IMR-90 (cell line): Measurements from ENCODE around the gene TMEM245. TPM values are rescaled to one million over a fixed set of nuclear protein-coding genes. Genes with fewer than 3 reads are reported as not detected.

Source experiments
- ATAC-seq: fragments of 200-7000 bp; cut with Tn5 transposase; 2 replicates; pipeline ENCODE4 v1.9.1; 2020; ENCODE audit warnings: low read depth, mild to moderate bottlenecking, moderate library complexity
- BruUV-seq: library from RNA; stranded (reverse); fragments of 400-500 nt; replicated peaks from 2 replicates; lab custom pipeline; 2021; lab: Mats Ljungman, UMichigan
- CTCF ChIA-PET: fragments of 300-600 bp; formaldehyde crosslinking; extraction: SDS; loops from one replicate; lab custom pipeline; 2021; ENCODE audit warnings: antibody characterized with exemption; lab: Yijun Ruan, JAX
- POLR2A ChIA-PET: fragments of 300-600 bp; sonication (Branson Sonifier 250); formaldehyde crosslinking; loops from one replicate; lab custom pipeline; 2022; ENCODE audit warnings: antibody characterized with exemption; ENCODE audit not compliant: unreplicated experiment; lab: Charles Lee
- DNase-seq: peaks from one replicate; pipeline ENCODE4 v3.0.0; 2013
- H2AFZ ChIP-seq: replicated peaks from 2 replicates; pipeline ENCODE3; 2013; ENCODE audit warnings: low read length, mild to moderate bottlenecking; ENCODE audit not compliant: poor library complexity
- H2AK5ac ChIP-seq: 2 replicates; pipeline ENCODE4 v1.6.1; 2013; ENCODE audit warnings: low read depth, low read length, inconsistent platforms
- H2AK9ac ChIP-seq: replicated peaks from 2 replicates; pipeline ENCODE3; 2013; ENCODE audit warnings: mild to moderate bottlenecking, low read depth, low read length, moderate library complexity; ENCODE audit not compliant: poor library complexity
- H2BK120ac ChIP-seq: 2 replicates; pipeline ENCODE4 v1.6.1; 2013; ENCODE audit warnings: low read depth, low read length, inconsistent platforms
- H2BK15ac ChIP-seq: 3 replicates; pipeline ENCODE4 v1.6.1; 2013; ENCODE audit warnings: low read depth, low read length, inconsistent platforms
- H2BK20ac ChIP-seq: 2 replicates; pipeline ENCODE4 v1.6.1; 2013; ENCODE audit warnings: low read depth, mild to moderate bottlenecking, inconsistent platforms, low read length, moderate library complexity
- H2BK5ac ChIP-seq: 2 replicates; pipeline ENCODE4 v1.6.1; 2013; ENCODE audit warnings: mild to moderate bottlenecking, low read depth, low read length, inconsistent platforms; ENCODE audit not compliant: poor library complexity, severe bottlenecking
- H3K14ac ChIP-seq: replicated peaks from 2 replicates; pipeline ENCODE4 v1.6.1; 2013; ENCODE audit warnings: low read depth, low read length, inconsistent platforms
- H3K18ac ChIP-seq: 2 replicates; pipeline ENCODE4 v1.6.1; 2013; ENCODE audit warnings: low read depth, low read length, control low read depth
- H3K23ac ChIP-seq: 2 replicates; pipeline ENCODE4 v1.6.1; 2013; ENCODE audit warnings: low read depth, low read length, inconsistent platforms
- H3K27ac ChIP-seq: 2 replicates; pipeline ENCODE4 v1.5.1; 2013; ENCODE audit warnings: mild to moderate bottlenecking, control low read depth, low read length; ENCODE audit not compliant: insufficient read depth
- H3K27me3 ChIP-seq: 2 replicates; pipeline ENCODE4 v1.6.1; 2013; ENCODE audit warnings: low read length; ENCODE audit not compliant: control insufficient read depth, insufficient read depth
- H3K36me3 ChIP-seq: 2 replicates; pipeline ENCODE4 v1.6.1; 2013; ENCODE audit warnings: low read length, mixed read lengths; ENCODE audit not compliant: control insufficient read depth, insufficient read depth
- H3K4ac ChIP-seq: 2 replicates; pipeline ENCODE4 v1.6.1; 2013; ENCODE audit warnings: low read depth, low read length, inconsistent platforms
- H3K4me1 ChIP-seq: 2 replicates; pipeline ENCODE4 v1.6.1; 2013; ENCODE audit warnings: low read length, mixed read lengths; ENCODE audit not compliant: control insufficient read depth, insufficient read depth
- H3K4me2 ChIP-seq: 2 replicates; pipeline ENCODE4 v1.6.1; 2013; ENCODE audit warnings: low read depth, mild to moderate bottlenecking, control low read depth, low read length, moderate library complexity
- H3K4me3 ChIP-seq: 2 replicates; pipeline ENCODE4 v1.5.1; 2013; ENCODE audit warnings: low read depth, mild to moderate bottlenecking, control low read depth, low read length, moderate library complexity; ENCODE audit not compliant: insufficient read depth
- H3K56ac ChIP-seq: 2 replicates; pipeline ENCODE4 v1.6.1; 2013; ENCODE audit warnings: low read length, inconsistent platforms; ENCODE audit not compliant: insufficient read depth; ENCODE audit errors: extremely low read depth
- H3K79me1 ChIP-seq, 2 experiments: 2 replicates each; pipeline ENCODE4 v1.6.1; 2013; ENCODE audit warnings: low read length in 2 of 2, inconsistent platforms in 1 of 2, low read depth in 1 of 2
- H3K9ac ChIP-seq: 2 replicates; pipeline ENCODE4 v1.6.1; 2013; ENCODE audit warnings: low read depth, low read length, control low read depth
- H3K9me1 ChIP-seq: 2 replicates; pipeline ENCODE4 v1.6.1; 2013; ENCODE audit warnings: low read length, inconsistent platforms; ENCODE audit not compliant: insufficient read depth
- H3K9me3 ChIP-seq: 2 replicates; pipeline ENCODE4 v1.6.1; 2013; ENCODE audit warnings: low read length; ENCODE audit not compliant: control insufficient read depth, insufficient read depth
- H4K20me1 ChIP-seq: 2 replicates; pipeline ENCODE4 v1.6.1; 2013; ENCODE audit warnings: low read length, inconsistent platforms; ENCODE audit not compliant: insufficient read depth
- H4K5ac ChIP-seq: 2 replicates; pipeline ENCODE4 v1.6.1; 2013; ENCODE audit warnings: mild to moderate bottlenecking, low read depth, low read length, control low read depth
- H4K8ac ChIP-seq, 2 experiments: 2 replicates each; pipeline ENCODE4 v1.6.1; 2013; ENCODE audit warnings: low read depth in 2 of 2, low read length in 2 of 2, control low read depth in 1 of 2, inconsistent platforms in 1 of 2
- H4K91ac ChIP-seq: 2 replicates; pipeline ENCODE4 v1.6.1; 2013; ENCODE audit warnings: low read depth, low read length, inconsistent platforms; ENCODE audit not compliant: insufficient read depth
- CEBPB ChIP-seq: IDR thresholded peaks from 2 replicates; pipeline ENCODE4 v1.6.1; 2012; ENCODE audit warnings: low read depth, low read length, improper control_type of control experiment
- CHD1 ChIP-seq: IDR thresholded peaks from 2 replicates; pipeline ENCODE4 v1.6.1; 2012; ENCODE audit warnings: low read depth, low read length, improper control_type of control experiment
- MAFK ChIP-seq: IDR thresholded peaks from 2 replicates; pipeline ENCODE4 v1.6.1; 2012; ENCODE audit warnings: low read depth, low read length, improper control_type of control experiment
- NFE2L2 ChIP-seq: fragments of 150-350 bp; IDR thresholded peaks from 2 replicates; pipeline ENCODE4 v1.6.1; 2016; ENCODE audit warnings: low read depth, mild to moderate bottlenecking, low read length
- POLR2A ChIP-seq: IDR thresholded peaks from 2 replicates; pipeline ENCODE4 v1.6.1; 2012; ENCODE audit warnings: mild to moderate bottlenecking, low read depth, low read length
- RAD21 ChIP-seq: IDR thresholded peaks from 2 replicates; pipeline ENCODE4 v1.6.1; 2012; ENCODE audit warnings: low read length, improper control_type of control experiment
- RCOR1 ChIP-seq: IDR thresholded peaks from 2 replicates; pipeline ENCODE4 v1.6.1; 2012; ENCODE audit warnings: mild to moderate bottlenecking, low read length, improper control_type of control experiment; ENCODE audit not compliant: insufficient replicate concordance
- RFX5 ChIP-seq: IDR thresholded peaks from 2 replicates; pipeline ENCODE4 v1.8.0; 2012; ENCODE audit warnings: low read depth, mild to moderate bottlenecking, low read length, moderate library complexity
- WGBS, 2 experiments: methylation state at CpG; one replicate each; pipeline versions ENCODE4 v1.1.5 to v1.1.7; 2013; ENCODE audit warnings: missing lambda C conversion rate in 2 of 2; ENCODE audit not compliant: insufficient read length in 1 of 2; ENCODE audit errors: extremely low coverage in 2 of 2; 5-methylcytosine and 5-hydroxymethylcytosine counted together
- dilution Hi-C: fragments of 300-500 bp; cut with HindIII; formaldehyde crosslinking; loops from one replicate; pipeline ENCODE4 v1.14.3; 2018; ENCODE audit warnings: low sequenced_read_pairs; ENCODE audit not compliant: unreplicated experiment
- in situ Hi-C: fragments of 300-500 bp; cut with MboI; formaldehyde crosslinking; loops from 3 replicates; pipeline ENCODE4 v1.14.3; 2019; ENCODE audit warnings: low sequenced_read_pairs, inconsistent platforms, mixed read lengths
- intact Hi-C: fragments of 100-400 bp; cut with micrococcal nuclease; formaldehyde crosslinking; loops from 2 replicates; pipeline ENCODE4 v1.10.0; 2022
- polyA plus RNA-seq, 3 experiments: library from polyadenylated mRNA; depleted of rRNA; stranded (reverse); fragments of >200 nt; gene quantifications; 2 replicates each; pipeline ENCODE4 v1.2.3, GENCODE V29; 2012; ENCODE audit warnings: low replicate concordance in 1 of 3
- total RNA-seq: library from RNA; depleted of rRNA; stranded (reverse); fragments of >200 nt; gene quantifications from 2 replicates; pipeline ENCODE4 v1.2.3, GENCODE V29; 2012
- TF ChIP-seq, protein P1 (sequence below): fragments of 150-350 bp; IDR thresholded peaks from 2 replicates; pipeline ENCODE4 v1.6.1; 2016; ENCODE audit warnings: low read depth, mild to moderate bottlenecking, low read length, moderate library complexity, borderline replicate concordance

TMEM245 gene
- total and polyA plus RNA-seq, 2 of the 4 experiments (the other 2 are of a cell fraction) = 24.8 to 57.9 TPM

DNA sequence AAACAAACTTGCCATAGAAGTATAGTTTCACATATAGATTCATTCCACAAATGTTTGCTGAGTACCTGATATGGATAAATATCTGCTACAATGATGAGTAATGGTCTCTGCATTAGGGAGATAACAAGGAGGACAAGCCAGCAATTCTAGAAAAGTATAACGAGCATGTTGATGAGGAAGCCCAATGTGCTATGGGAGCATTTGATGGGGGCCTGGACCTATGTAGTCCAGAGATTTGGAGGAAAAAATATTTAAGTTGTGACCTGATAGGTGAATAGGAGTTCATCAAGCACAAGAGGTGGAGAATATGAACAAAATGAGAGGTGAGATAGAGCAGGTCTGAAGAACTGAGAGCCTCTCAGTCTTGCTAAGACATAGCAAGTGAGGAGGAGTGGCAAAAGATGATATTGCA, 14.4 kb upstream of the TMEM245 start:
- intact Hi-C loops (no loop called here), in situ Hi-C loops (no loop called here), dilution Hi-C loops (no loop called here)
- Histone ChIP-seq H3K9me3 (no peaks in the 10 kb centered on the region), H2BK15ac (no peak overlapping the region), H2AFZ (no peak overlapping the region), H3K23ac (no peak overlapping the region), H3K4me3 (no peak overlapping the region), H3K14ac (no peak overlapping the region), H3K4ac (no peak overlapping the region), H2BK5ac (no peak overlapping the region), H3K27ac (no peak overlapping the region), H3K79me1 (no peaks in the 10 kb centered on the region), H4K91ac (no peak overlapping the region), H4K5ac (no peak overlapping the region), H3K4me1 (no peaks in the 10 kb centered on the region), H3K36me3 (no peaks in the 10 kb centered on the region), H3K4me2 (no peak overlapping the region), H3K56ac (no peak overlapping the region), H3K18ac (no peak overlapping the region), H3K27me3 (peaks cover 8% of the 10 kb centered on the region), H2BK120ac (no peak overlapping the region), H4K8ac (no peak overlapping the region), H3K9ac (no peak overlapping the region), H3K9me1 (no peaks in the 10 kb centered on the region), H2AK5ac (no peak overlapping the region), H4K20me1 (no peaks in the 10 kb centered on the region), H2AK9ac (no peak overlapping the region), H2BK20ac (no peak overlapping the region)
- no peak for ATAC-seq
- CTCF ChIA-PET = no interaction called here
- POLR2A ChIA-PET = no interaction called here
- no TSS peak for BruUV-seq
- no peak for DNase-seq
- TF ChIP-seq MAFK (no peak), RCOR1 (no peak), RAD21 (no peak), POLR2A (no peak), RFX5 (no peak), NFE2L2 (no peak), CHD1 (no peak), CEBPB (no peak)
- TF ChIP-seq, protein P1, sequence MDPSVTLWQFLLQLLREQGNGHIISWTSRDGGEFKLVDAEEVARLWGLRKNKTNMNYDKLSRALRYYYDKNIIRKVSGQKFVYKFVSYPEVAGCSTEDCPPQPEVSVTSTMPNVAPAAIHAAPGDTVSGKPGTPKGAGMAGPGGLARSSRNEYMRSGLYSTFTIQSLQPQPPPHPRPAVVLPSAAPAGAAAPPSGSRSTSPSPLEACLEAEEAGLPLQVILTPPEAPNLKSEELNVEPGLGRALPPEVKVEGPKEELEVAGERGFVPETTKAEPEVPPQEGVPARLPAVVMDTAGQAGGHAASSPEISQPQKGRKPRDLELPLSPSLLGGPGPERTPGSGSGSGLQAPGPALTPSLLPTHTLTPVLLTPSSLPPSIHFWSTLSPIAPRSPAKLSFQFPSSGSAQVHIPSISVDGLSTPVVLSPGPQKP = no peak
- WGBS, 2 experiments = no CpG with 5 or more reads among the region's 1 CpG
